HepG2 (cell line): ENCODE data around the gene GSKIP. TPM values are rescaled to one million over a fixed set of nuclear protein-coding genes. Genes with fewer than 3 reads are reported as not detected.

ENCODE experiments used
- ATF2 ChIP-seq: sonication (generic); formaldehyde crosslinking; IDR thresholded peaks from 2 replicates; pipeline ENCODE4 v1.4.0; 2020; ENCODE audit warnings: missing genetic modification reagents
- CREB3 ChIP-seq: sonication (generic); formaldehyde crosslinking; IDR thresholded peaks from 2 replicates; pipeline ENCODE4 v1.5.0; 2020; ENCODE audit warnings: missing genetic modification reagents
- DBP ChIP-seq: sonication (generic); formaldehyde crosslinking; IDR thresholded peaks from 2 replicates; pipeline ENCODE4 v1.4.0; 2020; ENCODE audit warnings: missing genetic modification reagents; ENCODE audit errors: not compliant biosample characterization
- FOSL1 ChIP-seq: sonication (generic); formaldehyde crosslinking; IDR thresholded peaks from 2 replicates; pipeline ENCODE4 v1.9.0; 2021; ENCODE audit warnings: missing genetic modification reagents, borderline replicate concordance
- GATAD1 ChIP-seq: IDR thresholded peaks from 2 replicates; pipeline ENCODE4 v1.6.1; 2016; ENCODE audit warnings: missing genetic modification reagents, missing compliant biosample characterization
- HMG20B ChIP-seq: conservative IDR thresholded peaks from 2 replicates; pipeline ENCODE4 v1.6.1; 2016; ENCODE audit warnings: missing genetic modification reagents, missing compliant biosample characterization
- HNRNPK ChIP-seq: fragments of 200-400 bp; formaldehyde crosslinking; IDR thresholded peaks from 2 replicates; pipeline ENCODE4 v1.6.1; 2018; ENCODE audit warnings: low read length, low read depth, moderate library complexity, mild to moderate bottlenecking; ENCODE audit not compliant: poor library complexity, severe bottlenecking
- KAT2B ChIP-seq: fragments of 150-350 bp; IDR thresholded peaks from 2 replicates; pipeline ENCODE4 v1.6.1; 2014; ENCODE audit warnings: low read depth, low read length, borderline replicate concordance
- MNT ChIP-seq: fragments of 450-650 bp; IDR thresholded peaks from 2 replicates; pipeline ENCODE4 v1.6.1; 2016
- MTERF4 ChIP-seq: sonication (generic); formaldehyde crosslinking; IDR thresholded peaks from 2 replicates; pipeline ENCODE4 v1.8.0; 2023; ENCODE audit warnings: mild to moderate bottlenecking, missing genetic modification reagents
- NR2F6 ChIP-seq, 2 experiments: IDR thresholded peaks; 2 replicates each; pipeline ENCODE4 v1.6.1; 2016; ENCODE audit warnings: antibody characterized with exemption in 1 of 2, mild to moderate bottlenecking in 1 of 2
- RFX1 ChIP-seq: fragments of 450-650 bp; IDR thresholded peaks from 2 replicates; pipeline ENCODE4 v1.6.1; 2017
- SALL2 ChIP-seq: sonication (generic); formaldehyde crosslinking; IDR thresholded peaks from 2 replicates; pipeline ENCODE4 v1.8.1; 2023; ENCODE audit warnings: mild to moderate bottlenecking, missing genetic modification reagents, inconsistent platforms
- TIGD3 ChIP-seq: sonication (generic); formaldehyde crosslinking; IDR thresholded peaks from 2 replicates; pipeline ENCODE4 v1.5.1; 2020; ENCODE audit warnings: mild to moderate bottlenecking, missing genetic modification reagents, borderline replicate concordance
- ZBTB33 ChIP-seq: sonication (generic); formaldehyde crosslinking; IDR thresholded peaks from 2 replicates; pipeline ENCODE4 v1.4.0; 2020; ENCODE audit warnings: missing genetic modification reagents
- ZNF510 ChIP-seq: sonication (generic); formaldehyde crosslinking; IDR thresholded peaks from 2 replicates; pipeline ENCODE4 v1.4.0; 2020; ENCODE audit warnings: low read depth, mild to moderate bottlenecking, missing genetic modification reagents
- ZNF570 ChIP-seq: sonication (generic); formaldehyde crosslinking; IDR thresholded peaks from 2 replicates; pipeline ENCODE4 v1.4.0; 2020; ENCODE audit warnings: mild to moderate bottlenecking, missing genetic modification reagents, borderline replicate concordance
- ZNF580 ChIP-seq: IDR thresholded peaks from 2 replicates; pipeline ENCODE4 v1.6.1; 2016; ENCODE audit warnings: low read depth, borderline replicate concordance
- ZSCAN30 ChIP-seq: sonication (generic); formaldehyde crosslinking; IDR thresholded peaks from 2 replicates; pipeline ENCODE4 v1.5.0; 2020; ENCODE audit warnings: mild to moderate bottlenecking, missing genetic modification reagents
- polyA plus RNA-seq, 8 experiments: library from polyadenylated mRNA; depleted of rRNA in 3 of 8; stranded (reverse) in 7 of 8; unstranded in 1 of 8; fragments of >200 nt; fragmentation: Illumina TruSeq in 4 of 8; extraction: Trizol in 4 of 8; gene quantifications; 2 replicates each; pipeline versions ENCODE4 v1.2.1 to v1.2.3, GENCODE V29; 2011 to 2016; ENCODE audit warnings: low read depth in 4 of 8, missing spikeins in 1 of 8, mixed read lengths in 1 of 8; ENCODE audit not compliant: insufficient read depth in 1 of 8
- total RNA-seq, 5 experiments: library from RNA; depleted of rRNA; stranded (reverse); fragments of >200 nt; fragmentation: Illumina TruSeq; extraction: Trizol; gene quantifications; 2 replicates each; pipeline ENCODE4 v1.2.3, GENCODE V29; 2016; ENCODE audit warnings: low read depth in 1 of 5

Gene GSKIP
- total and polyA plus RNA-seq, 2 of the 13 experiments (the other 11 are each of a cell fraction or from before 2014, with no cell fraction given): 12.5 to 27.3 TPM

GRCh38 chr14:96391293-96392118 lies 28.2 kb downstream of the GSKIP start (continued):
- TF ChIP-seq ATF2 (CRISPR knock-in tag): 0 out of 2 replicates have a peak, but pooled peaks have one; percentile 32
- 0 out of 2 replicates have a peak, but pooled peaks have one; percentile 36 for TF ChIP-seq ZNF580 (CRISPR knock-in tag)
- no peak for TF ChIP-seq ZSCAN30 (CRISPR knock-in tag)
- TF ChIP-seq NR2F6 (IDR thresholded peaks at IDR 0.05): no peak
- TF ChIP-seq NR2F6 (CRISPR knock-in tag; IDR thresholded peaks at IDR 0.05): no peak
- no peak for TF ChIP-seq KAT2B
- no peak for TF ChIP-seq TIGD3 (CRISPR knock-in tag)
- TF ChIP-seq DBP (CRISPR knock-in tag): no peak
- no peak; the same call in 1 of the 2 replicates for TF ChIP-seq RFX1
- no peak for TF ChIP-seq FOSL1
- TF ChIP-seq HMG20B (CRISPR knock-in tag): no peak
- no peak for TF ChIP-seq ZNF510 (CRISPR knock-in tag)
- TF ChIP-seq SALL2: no peak
- no peak for TF ChIP-seq HNRNPK
- TF ChIP-seq GATAD1 (CRISPR knock-in tag): no peak
- TF ChIP-seq ZNF570: no peak
- TF ChIP-seq MNT: no peak
- 0 out of 2 replicates have a peak, but pooled peaks have one; percentile 7 for TF ChIP-seq ZBTB33 (CRISPR knock-in tag)
- TF ChIP-seq CREB3 (CRISPR knock-in tag): no peak
- TF ChIP-seq MTERF4 (CRISPR knock-in tag): no peak
